GM13977 (cell line): ENCODE results near the gene TMED4.

Experiments
- DNase-seq: peaks from one replicate; pipeline ENCODE4 v3.0.0; 2012; ENCODE audit warnings: low spot score
- in situ Hi-C: fragments of 300-500 bp; cut with MboI; formaldehyde crosslinking; loops from one replicate; pipeline ENCODE4 v1.12.0; 2022; ENCODE audit warnings: low sequenced_read_pairs, low pct_unique_long_range_greater_than_20kb, mixed read lengths, inconsistent platforms; ENCODE audit not compliant: unreplicated experiment
- TF ChIP-seq, protein P1 (sequence below): IDR thresholded peaks from 2 replicates; pipeline ENCODE4 v1.5.1; 2012; ENCODE audit warnings: mild to moderate bottlenecking, control low read depth; ENCODE audit not compliant: insufficient read depth; ENCODE audit errors: extremely low read depth, missing control alignments

TMED4 gene

DNA sequence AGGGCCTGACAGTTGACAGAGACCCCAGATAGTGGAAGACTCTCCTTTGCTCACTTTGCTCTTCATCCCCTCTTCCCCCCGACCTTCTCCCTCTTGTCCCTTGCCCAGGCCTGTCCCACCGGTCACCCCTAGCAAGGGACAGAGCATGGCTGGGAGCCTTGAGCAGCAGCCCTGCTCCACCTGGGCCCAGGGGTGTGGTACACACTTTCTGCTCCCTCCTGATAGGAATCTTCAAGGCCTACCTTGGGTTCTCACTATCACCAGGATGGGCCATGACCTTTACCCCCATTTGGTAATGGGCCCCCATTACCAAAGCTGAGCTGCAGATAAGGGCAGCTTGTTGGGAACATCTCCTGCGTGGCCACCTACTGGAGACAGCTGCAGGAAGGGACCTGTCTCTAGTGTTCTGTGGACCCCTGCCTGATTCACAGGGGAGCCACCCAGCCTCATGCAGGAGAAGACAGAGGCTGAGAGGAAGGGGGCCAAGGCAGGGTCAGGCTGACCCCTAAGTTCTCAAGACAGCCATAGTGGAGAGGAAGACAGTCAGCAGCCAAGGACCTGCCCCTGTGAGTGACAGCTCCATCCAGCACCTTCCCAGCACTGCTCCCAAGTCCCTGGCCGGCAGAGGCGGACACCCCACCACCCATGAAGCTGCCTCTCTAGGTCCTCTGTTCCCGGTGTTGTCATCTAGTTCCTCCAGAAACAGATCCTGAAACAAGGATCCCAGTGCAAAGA, 40.0 kb downstream of the TMED4 start:
- no peak for DNase-seq

DNA sequence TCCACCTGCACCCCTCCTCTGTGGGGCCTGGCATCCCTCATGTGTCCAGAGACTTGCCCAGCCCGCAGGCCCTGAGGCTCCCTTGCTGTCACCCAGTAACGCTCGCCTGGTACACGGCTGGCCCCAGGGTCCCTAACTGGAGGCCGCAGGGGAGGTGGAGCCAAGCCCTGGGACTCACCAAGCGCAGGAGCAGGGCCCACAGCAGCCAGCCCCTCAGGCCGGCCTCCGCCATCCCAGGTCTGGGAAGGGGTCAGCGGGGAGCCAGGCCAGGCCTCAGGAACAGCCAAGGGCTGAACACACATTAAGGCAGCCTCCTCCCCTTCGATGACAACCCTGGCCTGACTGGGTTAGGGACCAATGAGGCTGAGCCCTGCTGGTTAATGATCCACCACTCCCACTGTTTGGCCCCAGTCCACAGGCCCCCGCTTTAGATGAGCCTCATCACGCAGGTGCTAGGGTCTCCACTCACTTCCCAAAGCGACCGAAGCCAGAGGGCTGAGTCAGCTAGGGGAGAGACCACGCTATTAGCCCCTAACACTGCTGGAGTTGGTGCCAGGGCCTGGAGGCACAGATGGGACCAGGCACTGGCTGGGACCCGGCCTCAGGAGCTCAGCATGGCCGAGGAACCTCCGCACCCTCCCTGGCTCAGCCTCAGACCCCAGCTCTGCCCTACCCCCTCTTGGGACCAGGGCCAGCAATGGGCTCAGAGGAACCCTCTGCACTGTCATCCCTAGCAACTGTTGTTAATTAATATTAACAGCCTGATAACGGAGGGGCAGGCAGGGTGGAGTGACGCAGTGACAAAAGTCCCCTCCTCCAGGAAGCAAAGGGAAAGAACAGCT, 40.8 kb downstream of the TMED4 start, which contains the start of gene NPC1L1:
NPC1L1 (minus strand) TSS at position 303 of the 842 bp plus-strand sequence; CDS start at position 232, 71 bp downstream.
- in situ Hi-C loops: no loop called here
- peak; percentile 12 for DNase-seq
- TF ChIP-seq, protein P1, sequence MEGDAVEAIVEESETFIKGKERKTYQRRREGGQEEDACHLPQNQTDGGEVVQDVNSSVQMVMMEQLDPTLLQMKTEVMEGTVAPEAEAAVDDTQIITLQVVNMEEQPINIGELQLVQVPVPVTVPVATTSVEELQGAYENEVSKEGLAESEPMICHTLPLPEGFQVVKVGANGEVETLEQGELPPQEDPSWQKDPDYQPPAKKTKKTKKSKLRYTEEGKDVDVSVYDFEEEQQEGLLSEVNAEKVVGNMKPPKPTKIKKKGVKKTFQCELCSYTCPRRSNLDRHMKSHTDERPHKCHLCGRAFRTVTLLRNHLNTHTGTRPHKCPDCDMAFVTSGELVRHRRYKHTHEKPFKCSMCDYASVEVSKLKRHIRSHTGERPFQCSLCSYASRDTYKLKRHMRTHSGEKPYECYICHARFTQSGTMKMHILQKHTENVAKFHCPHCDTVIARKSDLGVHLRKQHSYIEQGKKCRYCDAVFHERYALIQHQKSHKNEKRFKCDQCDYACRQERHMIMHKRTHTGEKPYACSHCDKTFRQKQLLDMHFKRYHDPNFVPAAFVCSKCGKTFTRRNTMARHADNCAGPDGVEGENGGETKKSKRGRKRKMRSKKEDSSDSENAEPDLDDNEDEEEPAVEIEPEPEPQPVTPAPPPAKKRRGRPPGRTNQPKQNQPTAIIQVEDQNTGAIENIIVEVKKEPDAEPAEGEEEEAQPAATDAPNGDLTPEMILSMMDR: no peak

More for the DNA sequence above, 40.0 kb downstream of the TMED4 start:
- in situ Hi-C loops: no loop called here
- TF ChIP-seq, protein P1: no peak

DNA sequence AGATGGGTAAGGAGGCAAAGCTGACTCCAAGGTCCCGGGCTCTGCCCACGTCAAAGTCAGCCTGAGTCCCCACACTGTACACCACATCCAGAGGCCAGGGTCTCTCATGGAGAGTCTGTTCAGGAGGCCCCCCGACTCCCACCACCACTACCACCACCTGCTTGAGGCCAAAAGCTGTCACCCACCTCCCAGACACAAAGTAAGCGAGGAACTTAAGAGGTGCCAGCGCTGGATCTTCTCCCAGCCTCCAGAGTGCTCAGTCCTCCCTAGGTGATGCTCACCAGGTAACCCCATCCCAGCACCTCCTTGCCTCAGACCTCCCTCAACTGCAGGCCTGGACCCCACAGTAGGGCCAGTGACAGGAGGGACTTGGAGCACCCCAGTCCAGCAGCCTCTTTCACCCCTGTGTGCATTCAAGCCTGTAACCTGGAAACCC, 41.4 kb downstream of the TMED4 start:
- TF ChIP-seq, protein P1: no peak

DNA sequence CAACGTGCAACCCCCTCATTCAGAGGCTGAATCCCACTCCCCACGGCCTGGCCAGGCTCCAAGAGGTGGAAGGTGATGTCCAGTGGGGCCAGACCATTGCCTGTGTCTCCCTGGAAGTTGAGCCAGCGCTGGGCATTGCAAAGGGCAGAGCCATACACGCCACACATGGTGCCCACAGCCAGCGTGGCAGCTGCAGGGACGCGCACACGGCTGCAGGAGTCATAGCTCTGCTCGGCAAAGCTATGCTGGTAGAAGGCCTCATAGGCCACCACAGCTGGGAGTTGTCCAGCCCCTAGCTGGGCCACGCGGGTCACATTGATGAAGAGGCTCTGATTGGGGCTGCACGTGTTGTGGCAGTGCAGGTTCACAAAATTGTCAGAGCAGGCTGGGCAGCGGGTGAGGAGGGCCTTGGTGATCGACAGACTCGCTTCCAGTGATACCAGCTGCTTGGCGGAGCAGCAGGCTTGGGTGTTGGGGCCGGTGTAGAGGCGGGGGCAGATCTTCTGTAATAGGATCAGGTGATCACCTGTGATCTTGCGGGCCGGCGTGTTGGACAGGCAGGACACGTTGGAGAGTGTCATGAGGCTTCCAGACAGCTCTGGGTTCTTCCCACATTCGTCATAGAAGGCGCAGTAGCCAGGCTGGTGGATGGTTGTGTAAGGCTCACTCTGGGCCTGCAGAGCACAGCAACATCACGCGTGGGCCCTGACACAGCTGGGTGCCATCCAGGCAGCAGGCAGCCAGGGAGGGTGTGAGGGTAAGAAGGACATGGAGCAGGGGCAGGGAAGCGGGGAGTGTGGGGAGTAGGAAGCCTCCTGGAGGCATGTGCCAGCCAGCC, 42.1 kb downstream of the TMED4 start:
- in situ Hi-C loops: no loop called here
- DNase-seq: peak; percentile 10
- TF ChIP-seq, protein P1: no peak

More for the DNA sequence above, 41.4 kb downstream of the TMED4 start:
- in situ Hi-C loops: no loop called here
- peak; percentile 9 for DNase-seq

DNA sequence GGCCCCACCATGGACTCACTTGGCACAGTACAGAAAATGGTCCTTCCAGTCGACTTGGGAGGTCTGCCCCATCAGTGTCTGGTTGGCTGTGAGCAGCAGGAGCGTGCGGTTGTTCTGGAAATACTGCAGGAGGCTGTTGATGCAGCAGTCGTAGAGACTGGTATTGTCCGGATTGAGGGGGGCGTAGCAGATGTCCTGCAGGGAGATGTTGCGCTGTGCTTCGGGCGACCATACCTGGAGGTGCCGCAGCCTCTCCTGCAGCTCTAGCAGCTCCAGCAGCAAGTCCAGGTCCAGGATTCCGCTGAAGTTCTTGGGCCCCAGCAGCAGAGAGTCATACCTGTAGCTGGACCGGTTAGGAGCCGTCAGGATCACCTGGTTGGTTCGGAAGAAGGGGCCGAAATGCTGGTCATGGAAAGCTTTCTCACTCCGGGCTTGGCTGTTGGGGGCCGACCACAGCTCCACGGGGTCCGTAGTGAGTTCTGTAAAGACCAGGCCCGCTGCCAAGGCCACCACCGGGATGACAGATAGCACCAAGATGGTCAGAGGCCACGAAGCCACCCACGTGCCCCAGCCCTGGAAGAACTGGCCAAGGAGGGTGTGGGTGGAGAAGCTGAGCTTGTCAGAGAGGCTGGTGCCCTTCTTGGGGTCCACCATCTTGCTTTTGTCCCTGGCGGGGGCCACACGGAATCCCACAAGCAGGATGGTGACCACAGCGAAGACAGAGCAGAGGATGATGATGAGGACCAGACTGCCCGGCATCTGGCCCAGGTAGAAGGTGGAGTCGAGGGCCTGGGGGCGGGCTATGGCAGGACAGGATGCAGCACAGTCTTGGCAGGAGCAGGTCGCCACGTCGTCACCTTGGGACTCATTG, 43.0 kb downstream of the TMED4 start:
- peak; percentile 8 for DNase-seq
- TF ChIP-seq, protein P1: no peak

More for the DNA sequence above, 43.0 kb downstream of the TMED4 start:
- in situ Hi-C loops: no loop called here
